ENCODE results near the gene OR2AE1.

- TF ChIP-seq CTCF (IDR thresholded peaks at IDR 0.05; ENCODE audit: low read length) (no peak), EZH2 (IDR thresholded peaks at IDR 0.05; ENCODE audit: borderline replicate concordance, low read length) (no peak)
Measured at GRCh38 chr7:99839287-99840021, 37.4 kb downstream of the OR2AE1 start.

Measured in OCI-LY1 (cell line).